ENCODE results near the gene ABCC4. TPM values are rescaled to one million over a fixed set of nuclear protein-coding genes. Genes with fewer than 3 reads are reported as not detected.
A peak's percentile ranks its signal among the peaks of the same experiment; 100 is the strongest.

ABCC4 gene
- total RNA-seq, 1 donor from 2014 or later, result 1.7 TPM

DNA sequence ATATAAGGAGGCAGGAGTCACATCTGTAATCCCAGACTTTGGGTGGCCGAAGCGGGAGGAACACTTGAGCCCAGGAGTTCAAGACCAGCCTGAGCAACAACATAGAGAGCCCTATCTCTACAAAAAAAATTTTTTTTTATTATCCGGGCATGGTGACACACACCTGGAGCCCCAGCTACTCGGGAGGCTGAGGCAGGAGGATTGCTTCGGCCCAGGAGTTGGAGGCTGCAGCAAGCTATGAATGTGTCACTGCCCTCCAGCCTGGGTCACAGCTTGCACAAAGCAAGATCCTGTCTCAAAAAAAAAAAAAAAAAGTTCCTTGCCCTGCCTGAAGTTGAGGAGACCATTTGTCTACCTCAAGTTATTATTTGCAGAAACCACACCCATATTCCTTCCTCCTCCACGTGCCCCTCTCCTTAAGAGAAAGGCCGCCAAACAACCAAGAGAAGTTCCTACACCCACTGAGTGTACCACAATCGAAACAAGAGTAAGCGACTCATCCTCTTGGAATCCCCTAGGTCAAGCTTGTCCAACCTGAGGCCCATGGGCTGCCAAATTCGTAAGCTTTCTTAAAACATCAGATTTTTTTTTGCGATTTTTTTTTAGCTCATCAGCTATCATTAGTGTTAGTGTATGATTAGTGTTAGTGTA, 2.2 kb downstream of the ABCC4 start:
- TF ChIP-seq, protein P1, sequence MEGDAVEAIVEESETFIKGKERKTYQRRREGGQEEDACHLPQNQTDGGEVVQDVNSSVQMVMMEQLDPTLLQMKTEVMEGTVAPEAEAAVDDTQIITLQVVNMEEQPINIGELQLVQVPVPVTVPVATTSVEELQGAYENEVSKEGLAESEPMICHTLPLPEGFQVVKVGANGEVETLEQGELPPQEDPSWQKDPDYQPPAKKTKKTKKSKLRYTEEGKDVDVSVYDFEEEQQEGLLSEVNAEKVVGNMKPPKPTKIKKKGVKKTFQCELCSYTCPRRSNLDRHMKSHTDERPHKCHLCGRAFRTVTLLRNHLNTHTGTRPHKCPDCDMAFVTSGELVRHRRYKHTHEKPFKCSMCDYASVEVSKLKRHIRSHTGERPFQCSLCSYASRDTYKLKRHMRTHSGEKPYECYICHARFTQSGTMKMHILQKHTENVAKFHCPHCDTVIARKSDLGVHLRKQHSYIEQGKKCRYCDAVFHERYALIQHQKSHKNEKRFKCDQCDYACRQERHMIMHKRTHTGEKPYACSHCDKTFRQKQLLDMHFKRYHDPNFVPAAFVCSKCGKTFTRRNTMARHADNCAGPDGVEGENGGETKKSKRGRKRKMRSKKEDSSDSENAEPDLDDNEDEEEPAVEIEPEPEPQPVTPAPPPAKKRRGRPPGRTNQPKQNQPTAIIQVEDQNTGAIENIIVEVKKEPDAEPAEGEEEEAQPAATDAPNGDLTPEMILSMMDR (IDR thresholded peaks at IDR 0.05; ENCODE audit: partially characterized antibody, unreplicated experiment), result no peak
- Mint-ChIP-seq H3K27ac (ENCODE audit: unreplicated experiment) (no peak overlapping the region), H3K9me3 (ENCODE audit: unreplicated experiment) (no peaks in the 10 kb centered on the region), H3K27me3 (ENCODE audit: unreplicated experiment) (peaks cover 9% of the 10 kb centered on the region), H3K36me3 (ENCODE audit: unreplicated experiment) (no peaks in the 10 kb centered on the region), H3K4me3 (ENCODE audit: unreplicated experiment) (peak overlapping the region; percentile 71), H3K4me1 (ENCODE audit: low read depth, unreplicated experiment) (no peaks in the 10 kb centered on the region)
- DNase-seq, result no peak

DNA sequence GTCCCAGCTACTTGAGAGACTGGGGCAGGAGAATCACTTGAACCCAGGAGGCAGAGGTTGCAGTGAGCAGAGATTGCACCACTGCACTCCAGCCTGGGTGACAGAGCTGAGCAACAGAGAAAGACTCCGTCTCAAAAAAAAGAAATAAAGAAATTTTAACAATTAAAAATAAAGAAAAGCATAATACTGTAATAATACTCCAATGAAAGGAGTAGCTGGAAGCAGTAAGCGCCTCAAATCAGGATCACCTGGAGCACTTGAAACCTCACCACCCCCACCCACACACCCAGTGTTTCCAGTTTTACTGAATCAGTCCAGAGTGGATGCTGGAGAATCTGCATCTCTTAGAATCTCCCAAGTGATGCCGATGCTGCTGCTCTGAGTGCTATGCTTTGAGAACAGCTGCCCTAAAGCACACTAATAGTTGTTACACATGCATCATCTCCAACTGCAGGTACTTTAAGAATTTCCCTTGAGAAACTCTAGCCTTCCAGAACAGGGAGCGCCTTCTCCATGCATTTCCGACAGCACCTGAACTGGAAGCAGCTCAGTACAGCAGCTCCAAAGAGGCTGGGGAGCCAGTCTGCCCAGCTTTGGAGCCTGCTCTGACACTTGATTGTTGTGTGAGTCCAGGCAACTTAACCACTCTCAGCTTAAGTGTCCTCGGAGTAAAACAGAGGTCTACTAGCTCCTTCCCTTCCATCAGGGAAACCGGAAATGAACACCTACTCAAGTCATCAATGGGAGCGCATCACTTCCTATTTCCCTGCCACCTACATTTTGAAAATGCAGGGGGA, 2.9 kb downstream of the ABCC4 start:
- no peaks in the 10 kb centered on the region for H3K4me1 Mint-ChIP-seq (ENCODE audit: low read depth, unreplicated experiment)
- peaks cover 9% of the 10 kb centered on the region for H3K27me3 Mint-ChIP-seq (ENCODE audit: unreplicated experiment)
- TF ChIP-seq, protein P1 (IDR thresholded peaks at IDR 0.05; ENCODE audit: partially characterized antibody, unreplicated experiment), result no peak
- no peak for DNase-seq
- H3K36me3 Mint-ChIP-seq (ENCODE audit: unreplicated experiment), result no peaks in the 10 kb centered on the region
- H3K27ac Mint-ChIP-seq (ENCODE audit: unreplicated experiment), result no peak overlapping the region
- no peaks in the 10 kb centered on the region for H3K9me3 Mint-ChIP-seq (ENCODE audit: unreplicated experiment)
- H3K4me3 Mint-ChIP-seq (ENCODE audit: unreplicated experiment), result no peak overlapping the region

DNA sequence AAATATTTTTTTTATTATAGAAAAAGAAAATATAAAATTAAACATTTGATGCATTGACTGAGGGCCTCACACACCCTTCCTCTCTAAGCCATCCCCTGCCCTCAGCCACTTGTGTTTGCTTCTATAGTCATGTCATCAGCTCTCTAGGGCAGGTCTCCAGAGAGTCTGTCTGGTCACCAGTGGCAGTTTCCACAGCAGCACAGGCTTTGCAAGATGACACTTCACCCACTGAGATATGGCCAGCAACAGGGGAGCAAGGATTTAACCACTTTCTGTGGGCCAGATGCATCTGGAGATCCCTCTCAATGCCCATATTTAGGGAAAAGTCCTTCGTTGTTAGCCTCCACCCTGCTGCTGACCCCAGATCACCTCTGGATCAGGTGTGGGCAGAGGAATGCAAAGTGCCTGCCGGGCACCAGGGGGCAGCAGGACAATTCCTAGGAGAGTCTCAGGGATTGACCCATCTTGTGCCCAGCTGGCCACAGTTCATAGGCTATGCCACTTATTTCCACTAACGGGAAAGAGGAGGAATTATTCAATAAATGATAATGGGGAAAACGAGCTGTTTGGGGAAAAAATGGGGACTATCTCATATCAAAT, 4.8 kb downstream of the ABCC4 start:
- no peaks in the 10 kb centered on the region for H3K36me3 Mint-ChIP-seq (ENCODE audit: unreplicated experiment)
- no peak overlapping the region for H3K27ac Mint-ChIP-seq (ENCODE audit: unreplicated experiment)
- TF ChIP-seq, protein P1 (IDR thresholded peaks at IDR 0.05; ENCODE audit: partially characterized antibody, unreplicated experiment), result peak; percentile 40
- H3K9me3 Mint-ChIP-seq (ENCODE audit: unreplicated experiment), result peaks cover under 1% of the 10 kb centered on the region
- DNase-seq, result peak; percentile 40
- H3K4me3 Mint-ChIP-seq (ENCODE audit: unreplicated experiment), result no peak overlapping the region
- H3K27me3 Mint-ChIP-seq (ENCODE audit: unreplicated experiment), result peaks cover 5% of the 10 kb centered on the region
- H3K4me1 Mint-ChIP-seq (ENCODE audit: low read depth, unreplicated experiment), result no peaks in the 10 kb centered on the region

DNA sequence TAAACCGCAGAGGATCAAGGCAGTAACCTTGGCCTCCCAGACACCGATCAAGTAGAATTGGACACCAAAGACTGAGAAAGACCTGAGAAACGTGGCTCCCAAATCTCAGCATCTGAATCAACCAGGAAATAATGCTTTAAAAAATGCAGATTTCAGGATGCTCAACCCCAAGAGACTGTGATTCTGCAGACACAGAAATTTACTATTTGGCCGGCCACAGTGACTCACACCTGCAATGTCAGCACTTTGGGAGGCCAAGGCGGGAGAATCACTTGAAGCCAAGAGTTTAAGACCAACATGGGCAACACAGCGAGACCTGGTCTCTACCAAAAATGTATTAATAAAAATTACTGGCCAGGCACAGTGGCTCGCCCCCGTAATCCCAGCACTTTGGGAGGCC, 6.2 kb downstream of the ABCC4 start:
- Mint-ChIP-seq H3K4me3 (ENCODE audit: unreplicated experiment) (no peak overlapping the region), H3K4me1 (ENCODE audit: low read depth, unreplicated experiment) (no peaks in the 10 kb centered on the region), H3K36me3 (ENCODE audit: unreplicated experiment) (no peaks in the 10 kb centered on the region), H3K9me3 (ENCODE audit: unreplicated experiment) (peaks cover 1% of the 10 kb centered on the region), H3K27ac (ENCODE audit: unreplicated experiment) (no peak overlapping the region), H3K27me3 (ENCODE audit: unreplicated experiment) (peaks cover 2% of the 10 kb centered on the region)
- no peak for DNase-seq
- TF ChIP-seq, protein P1 (IDR thresholded peaks at IDR 0.05; ENCODE audit: partially characterized antibody, unreplicated experiment), result no peak

Measured in glutamatergic neuron (in vitro differentiated cells).